ENCODE results near the gene MGP. TPM values are rescaled to one million over a fixed set of nuclear protein-coding genes. Genes with fewer than 3 reads are reported as not detected.

Gene MGP
- total and polyA plus RNA-seq, 2 of the 13 experiments (the other 11 are each of a cell fraction or from before 2014, with no cell fraction given), result not detected

DNA sequence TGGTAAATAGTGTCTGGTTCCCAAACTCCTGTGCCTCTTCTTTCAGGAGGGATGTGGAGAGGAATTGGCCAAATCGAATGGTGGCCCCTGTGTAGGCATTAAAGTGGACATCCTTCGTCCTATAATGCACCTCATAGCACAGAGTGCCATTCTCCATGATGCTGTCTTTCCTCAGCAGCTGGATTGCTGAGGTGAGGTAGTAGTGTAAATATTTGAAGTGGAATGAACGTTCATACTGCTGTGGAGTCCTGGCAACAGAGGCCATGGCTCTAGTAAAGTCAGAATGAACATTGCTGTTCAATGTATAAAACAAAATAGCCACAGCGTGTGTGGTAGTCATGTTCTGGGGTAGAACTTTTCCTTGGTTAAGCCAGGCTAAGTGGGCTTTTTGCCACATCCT, 45.0 kb downstream of the MGP start (continued):
- TF ChIP-seq, protein P1, sequence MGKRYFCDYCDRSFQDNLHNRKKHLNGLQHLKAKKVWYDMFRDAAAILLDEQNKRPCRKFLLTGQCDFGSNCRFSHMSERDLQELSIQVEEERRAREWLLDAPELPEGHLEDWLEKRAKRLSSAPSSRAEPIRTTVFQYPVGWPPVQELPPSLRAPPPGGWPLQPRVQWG (CRISPR knock-in tag; IDR thresholded peaks at IDR 0.05; ENCODE audit: borderline replicate concordance, low read depth), result no peak
- TF ChIP-seq, protein P2, sequence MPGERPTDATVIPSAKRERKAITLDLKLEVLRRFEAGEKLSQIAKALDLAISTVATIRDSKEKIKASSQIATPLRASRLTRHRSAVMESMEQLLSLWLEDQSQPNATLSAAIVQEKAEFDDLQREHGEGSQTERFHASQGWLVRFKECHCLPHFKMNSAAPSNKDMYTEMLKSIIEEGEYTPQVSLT (CRISPR knock-in tag; IDR thresholded peaks at IDR 0.05; ENCODE audit: borderline replicate concordance, low read depth), result no peak
- no peak for TF ChIP-seq SP2 (CRISPR knock-in tag; IDR thresholded peaks at IDR 0.05)
- no peak for TF ChIP-seq KDM2A (CRISPR knock-in tag; IDR thresholded peaks at IDR 0.05; ENCODE audit: borderline replicate concordance, low read depth)
- TF ChIP-seq ZNF256 (CRISPR knock-in tag; conservative IDR thresholded peaks at IDR 0.05), result no peak
- no peak for TF ChIP-seq ZNF598 (CRISPR knock-in tag; IDR thresholded peaks at IDR 0.05; ENCODE audit: borderline replicate concordance)
- TF ChIP-seq, protein P3, sequence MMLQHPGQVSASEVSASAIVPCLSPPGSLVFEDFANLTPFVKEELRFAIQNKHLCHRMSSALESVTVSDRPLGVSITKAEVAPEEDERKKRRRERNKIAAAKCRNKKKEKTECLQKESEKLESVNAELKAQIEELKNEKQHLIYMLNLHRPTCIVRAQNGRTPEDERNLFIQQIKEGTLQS (CRISPR knock-in tag; IDR thresholded peaks at IDR 0.05), result no peak
- no peak for TF ChIP-seq ZNF619 (CRISPR knock-in tag; IDR thresholded peaks at IDR 0.05)
- TF ChIP-seq ZNF615 (CRISPR knock-in tag; IDR thresholded peaks at IDR 0.05; ENCODE audit: borderline replicate concordance), result no peak
- TF ChIP-seq DMAP1 (CRISPR knock-in tag; IDR thresholded peaks at IDR 0.05), result no peak
- TF ChIP-seq SAP130 (CRISPR knock-in tag; IDR thresholded peaks at IDR 0.05; ENCODE audit: low read depth), result peak; percentile 76
- no peak for TF ChIP-seq KDM5A (IDR thresholded peaks at IDR 0.05; ENCODE audit: borderline replicate concordance, low read length)
- TF ChIP-seq CENPT (CRISPR knock-in tag; IDR thresholded peaks at IDR 0.05; ENCODE audit: low read depth), result no peak
- TF ChIP-seq MAFK (conservative IDR thresholded peaks at IDR 0.05 in 1 of 2, IDR thresholded peaks at IDR 0.05 in 1 of 2; ENCODE audit: low read length in 2 of 2), result no peak
- TF ChIP-seq KLF13 (CRISPR knock-in tag; IDR thresholded peaks at IDR 0.05), result no peak
- TF ChIP-seq, protein P4, sequence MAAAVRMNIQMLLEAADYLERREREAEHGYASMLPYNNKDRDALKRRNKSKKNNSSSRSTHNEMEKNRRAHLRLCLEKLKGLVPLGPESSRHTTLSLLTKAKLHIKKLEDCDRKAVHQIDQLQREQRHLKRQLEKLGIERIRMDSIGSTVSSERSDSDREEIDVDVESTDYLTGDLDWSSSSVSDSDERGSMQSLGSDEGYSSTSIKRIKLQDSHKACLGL (CRISPR knock-in tag; IDR thresholded peaks at IDR 0.05), result no peak
- TF ChIP-seq KLF9 (CRISPR knock-in tag; IDR thresholded peaks at IDR 0.05; ENCODE audit: low read depth), result no peak
- TF ChIP-seq RBM22 (optimal IDR thresholded peaks at IDR 0.05; ENCODE audit: low read length), result no peak
- TF ChIP-seq, protein P5, sequence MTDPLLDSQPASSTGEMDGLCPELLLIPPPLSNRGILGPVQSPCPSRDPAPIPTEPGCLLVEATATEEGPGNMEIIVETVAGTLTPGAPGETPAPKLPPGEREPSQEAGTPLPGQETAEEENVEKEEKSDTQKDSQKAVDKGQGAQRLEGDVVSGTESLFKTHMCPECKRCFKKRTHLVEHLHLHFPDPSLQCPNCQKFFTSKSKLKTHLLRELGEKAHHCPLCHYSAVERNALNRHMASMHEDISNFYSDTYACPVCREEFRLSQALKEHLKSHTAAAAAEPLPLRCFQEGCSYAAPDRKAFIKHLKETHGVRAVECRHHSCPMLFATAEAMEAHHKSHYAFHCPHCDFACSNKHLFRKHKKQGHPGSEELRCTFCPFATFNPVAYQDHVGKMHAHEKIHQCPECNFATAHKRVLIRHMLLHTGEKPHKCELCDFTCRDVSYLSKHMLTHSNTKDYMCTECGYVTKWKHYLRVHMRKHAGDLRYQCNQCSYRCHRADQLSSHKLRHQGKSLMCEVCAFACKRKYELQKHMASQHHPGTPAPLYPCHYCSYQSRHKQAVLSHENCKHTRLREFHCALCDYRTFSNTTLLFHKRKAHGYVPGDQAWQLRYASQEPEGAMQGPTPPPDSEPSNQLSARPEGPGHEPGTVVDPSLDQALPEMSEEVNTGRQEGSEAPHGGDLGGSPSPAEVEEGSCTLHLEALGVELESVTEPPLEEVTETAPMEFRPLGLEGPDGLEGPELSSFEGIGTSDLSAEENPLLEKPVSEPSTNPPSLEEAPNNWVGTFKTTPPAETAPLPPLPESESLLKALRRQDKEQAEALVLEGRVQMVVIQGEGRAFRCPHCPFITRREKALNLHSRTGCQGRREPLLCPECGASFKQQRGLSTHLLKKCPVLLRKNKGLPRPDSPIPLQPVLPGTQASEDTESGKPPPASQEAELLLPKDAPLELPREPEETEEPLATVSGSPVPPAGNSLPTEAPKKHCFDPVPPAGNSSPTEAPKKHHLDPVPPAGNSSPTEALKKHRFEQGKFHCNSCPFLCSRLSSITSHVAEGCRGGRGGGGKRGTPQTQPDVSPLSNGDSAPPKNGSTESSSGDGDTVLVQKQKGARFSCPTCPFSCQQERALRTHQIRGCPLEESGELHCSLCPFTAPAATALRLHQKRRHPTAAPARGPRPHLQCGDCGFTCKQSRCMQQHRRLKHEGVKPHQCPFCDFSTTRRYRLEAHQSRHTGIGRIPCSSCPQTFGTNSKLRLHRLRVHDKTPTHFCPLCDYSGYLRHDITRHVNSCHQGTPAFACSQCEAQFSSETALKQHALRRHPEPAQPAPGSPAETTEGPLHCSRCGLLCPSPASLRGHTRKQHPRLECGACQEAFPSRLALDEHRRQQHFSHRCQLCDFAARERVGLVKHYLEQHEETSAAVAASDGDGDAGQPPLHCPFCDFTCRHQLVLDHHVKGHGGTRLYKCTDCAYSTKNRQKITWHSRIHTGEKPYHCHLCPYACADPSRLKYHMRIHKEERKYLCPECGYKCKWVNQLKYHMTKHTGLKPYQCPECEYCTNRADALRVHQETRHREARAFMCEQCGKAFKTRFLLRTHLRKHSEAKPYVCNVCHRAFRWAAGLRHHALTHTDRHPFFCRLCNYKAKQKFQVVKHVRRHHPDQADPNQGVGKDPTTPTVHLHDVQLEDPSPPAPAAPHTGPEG (CRISPR knock-in tag; IDR thresholded peaks at IDR 0.05), result no peak
- TF ChIP-seq ZFP82 (CRISPR knock-in tag; IDR thresholded peaks at IDR 0.05; ENCODE audit: borderline replicate concordance), result no peak
- no peak for TF ChIP-seq TBX2 (CRISPR knock-in tag; IDR thresholded peaks at IDR 0.05; ENCODE audit: borderline replicate concordance)
- no peak for TF ChIP-seq NONO (IDR thresholded peaks at IDR 0.05)
- TF ChIP-seq NONO (CRISPR knock-in tag; conservative IDR thresholded peaks at IDR 0.05), result 0 out of 2 replicates have a peak, but pooled peaks have one; percentile 21
- no peak for TF ChIP-seq ZNF326 (CRISPR knock-in tag; IDR thresholded peaks at IDR 0.05; ENCODE audit: borderline replicate concordance)
- TF ChIP-seq ASH2L (IDR thresholded peaks at IDR 0.05; ENCODE audit: insufficient read length, low read depth, low read length), result no peak
- no peak for TF ChIP-seq MIER2 (CRISPR knock-in tag; IDR thresholded peaks at IDR 0.05)
